Endothelial cell of umbilical vein (primary cell): ENCODE results near the gene BCAP31. TPM values are rescaled to one million over a fixed set of nuclear protein-coding genes. Genes with fewer than 3 reads are reported as not detected.
"Not testable (repeated sequence)": the region's sequence is repeated elsewhere in the genome, so short reads cannot be mapped to it uniquely, and the experiment has no call there.

Experiments
- BruUV-seq: library from RNA; stranded (reverse); fragments of 400-500 nt; replicated peaks from 2 replicates; lab custom pipeline; 2021; lab: Mats Ljungman, UMichigan
- CTCF ChIA-PET: fragments of 300-600, 350-600 bp; sonication (Branson Sonifier 250); formaldehyde crosslinking; loops from one replicate; lab custom pipeline; 2021; ENCODE audit warnings: antibody characterized with exemption, inconsistent platforms; lab: Charles Lee
- POLR2A ChIA-PET: fragments of 300-600, 350-600 bp; sonication (Branson Sonifier 250); formaldehyde crosslinking; loops from one replicate; lab custom pipeline; 2021; ENCODE audit warnings: antibody characterized with exemption, inconsistent platforms; lab: Charles Lee
- DNase-seq: peaks from one replicate; pipeline ENCODE4 v3.0.0-alpha.2; 2011; ENCODE audit warnings: low read depth, low spot score
- FAIRE-seq: peaks from 2 replicates; lab custom pipeline; 2011; peaks lifted over from hg19 to GRCh38; lab: Jason Lieb, UNC
- H2AFZ ChIP-seq: 2 replicates; pipeline ENCODE4 v1.6.0; 2012; ENCODE audit warnings: low read depth, low read length, control low read depth, inconsistent platforms
- H3K27ac ChIP-seq: 2 replicates; pipeline ENCODE4 v1.5.1; 2011; ENCODE audit warnings: low read depth, mild to moderate bottlenecking, control low read depth, low read length, moderate library complexity; ENCODE audit not compliant: insufficient read depth
- H3K27me3 ChIP-seq, 2 experiments: 2 replicates each; pipeline versions ENCODE4 v1.6.0 to v1.6.1; 2011; ENCODE audit warnings: low read length in 2 of 2, mixed read lengths in 1 of 2; ENCODE audit not compliant: control insufficient read depth in 2 of 2, insufficient read depth in 2 of 2
- H3K36me3 ChIP-seq, 2 experiments: 2 replicates in 1 of 2; 3 replicates in 1 of 2; pipeline ENCODE4 v1.5.1; 2011; ENCODE audit warnings: low read length in 2 of 2, mild to moderate bottlenecking in 1 of 2, moderate library complexity in 1 of 2; ENCODE audit not compliant: control insufficient read depth in 2 of 2, insufficient read depth in 2 of 2; ENCODE audit errors: extremely low read depth in 1 of 2
- H3K4me1 ChIP-seq: 3 replicates; pipeline ENCODE4 v1.5.1; 2011; ENCODE audit warnings: mild to moderate bottlenecking, low read length; ENCODE audit not compliant: control insufficient read depth, insufficient read depth; ENCODE audit errors: extremely low read depth
- H3K4me2 ChIP-seq: 2 replicates; pipeline ENCODE4 v1.6.1; 2011; ENCODE audit warnings: low read length, control low read depth, mixed read lengths; ENCODE audit not compliant: insufficient read depth
- H3K4me3 ChIP-seq, 3 experiments: fragments of 200-600 bp in 1 of 3; sonication (generic), shearing (Covaris generic) in 1 of 3; replicated peaks in 1 of 3; 2 replicates each; pipeline ENCODE4 v1.5.1; 2011 to 2016; ENCODE audit warnings: control low read depth in 3 of 3, low read length in 3 of 3, mild to moderate bottlenecking in 2 of 3, inconsistent platforms in 1 of 3, low read depth in 1 of 3, moderate library complexity in 1 of 3; ENCODE audit not compliant: insufficient read depth in 1 of 3
- H3K79me2 ChIP-seq: 2 replicates; pipeline ENCODE4 v1.6.0; 2012; ENCODE audit warnings: low read length, inconsistent platforms; ENCODE audit not compliant: control insufficient read depth, insufficient read depth
- H3K9ac ChIP-seq: replicated peaks from 2 replicates; pipeline ENCODE3; 2011; ENCODE audit warnings: low read length, control low read depth; ENCODE audit not compliant: insufficient read depth; ENCODE audit errors: extremely low read depth
- H3K9me1 ChIP-seq: replicated peaks from 3 replicates; pipeline ENCODE4 v1.6.0; 2011; ENCODE audit warnings: mild to moderate bottlenecking, low read length; ENCODE audit not compliant: control insufficient read depth, insufficient read depth; ENCODE audit errors: extremely low read depth
- H3K9me3 ChIP-seq: replicated peaks from 2 replicates; pipeline ENCODE4 v1.5.1; 2012; ENCODE audit warnings: low read length, inconsistent platforms; ENCODE audit not compliant: control insufficient read depth, insufficient read depth
- H4K20me1 ChIP-seq: replicated peaks from 2 replicates; pipeline ENCODE3; 2011; ENCODE audit warnings: mild to moderate bottlenecking, low read length; ENCODE audit not compliant: control insufficient read depth, insufficient read depth; ENCODE audit errors: extremely low read depth
- FOS ChIP-seq: IDR thresholded peaks from 2 replicates; pipeline ENCODE4 v1.6.1; 2011; ENCODE audit warnings: mild to moderate bottlenecking, low read length, moderate library complexity, borderline replicate concordance; ENCODE audit not compliant: insufficient read depth
- GATA2 ChIP-seq: IDR thresholded peaks from 2 replicates; pipeline ENCODE4 v1.7.0; 2011; ENCODE audit warnings: low read depth, mild to moderate bottlenecking, moderate library complexity, mixed read lengths, low read length; ENCODE audit not compliant: insufficient read length, insufficient read depth
- JUN ChIP-seq: IDR thresholded peaks from 2 replicates; pipeline ENCODE4 v1.6.1; 2011; ENCODE audit warnings: borderline replicate concordance, low read depth; ENCODE audit not compliant: insufficient read length, insufficient read depth
- POLR2A ChIP-seq: IDR thresholded peaks from 2 replicates; pipeline ENCODE4 v1.6.1; 2012; ENCODE audit warnings: low read depth, mild to moderate bottlenecking, control low read depth, low read length
- dilution Hi-C: fragments of 300-500 bp; cut with MboI; formaldehyde crosslinking; loops from one replicate; pipeline ENCODE4 v1.15.0; 2019; ENCODE audit warnings: low sequenced_read_pairs; ENCODE audit not compliant: extremely low pct_ligation_motif_present
- intact Hi-C: fragments of 100-400 bp; cut with micrococcal nuclease; formaldehyde crosslinking; loops from one replicate; pipeline ENCODE4 v1.10.0; 2022
- polyA plus RNA-seq, 4 experiments: library from polyadenylated mRNA; depleted of rRNA in 3 of 4; stranded (reverse) in 3 of 4; unstranded in 1 of 4; fragments of >200 nt; gene quantifications; 2 replicates each; pipeline versions ENCODE4 v1.2.1 to v1.2.3, GENCODE V29; 2011 to 2012; ENCODE audit warnings: missing spikeins in 1 of 4
- total RNA-seq: library from RNA; stranded (reverse); gene quantifications from 2 replicates; pipeline ENCODE4 v1.2.3, GENCODE V29; 2021
- TF ChIP-seq, protein P1 (sequence below), 2 donors: IDR thresholded peaks; 1 replicate in 1 of 2; 2 replicates in 1 of 2; pipeline ENCODE4 v1.5.1; 2011; ENCODE audit warnings: low read length in 2 of 2, mild to moderate bottlenecking in 2 of 2, moderate library complexity in 2 of 2, control low read depth in 1 of 2, inconsistent platforms in 1 of 2, low read depth in 1 of 2; ENCODE audit not compliant: insufficient read depth in 1 of 2; ENCODE audit errors: extremely low read depth in 1 of 2

BCAP31 gene
- total and polyA plus RNA-seq, 2 donors (not counting 3 experiments of a cell fraction or from before 2014, with no cell fraction given) = 169 to 203 TPM

DNA sequence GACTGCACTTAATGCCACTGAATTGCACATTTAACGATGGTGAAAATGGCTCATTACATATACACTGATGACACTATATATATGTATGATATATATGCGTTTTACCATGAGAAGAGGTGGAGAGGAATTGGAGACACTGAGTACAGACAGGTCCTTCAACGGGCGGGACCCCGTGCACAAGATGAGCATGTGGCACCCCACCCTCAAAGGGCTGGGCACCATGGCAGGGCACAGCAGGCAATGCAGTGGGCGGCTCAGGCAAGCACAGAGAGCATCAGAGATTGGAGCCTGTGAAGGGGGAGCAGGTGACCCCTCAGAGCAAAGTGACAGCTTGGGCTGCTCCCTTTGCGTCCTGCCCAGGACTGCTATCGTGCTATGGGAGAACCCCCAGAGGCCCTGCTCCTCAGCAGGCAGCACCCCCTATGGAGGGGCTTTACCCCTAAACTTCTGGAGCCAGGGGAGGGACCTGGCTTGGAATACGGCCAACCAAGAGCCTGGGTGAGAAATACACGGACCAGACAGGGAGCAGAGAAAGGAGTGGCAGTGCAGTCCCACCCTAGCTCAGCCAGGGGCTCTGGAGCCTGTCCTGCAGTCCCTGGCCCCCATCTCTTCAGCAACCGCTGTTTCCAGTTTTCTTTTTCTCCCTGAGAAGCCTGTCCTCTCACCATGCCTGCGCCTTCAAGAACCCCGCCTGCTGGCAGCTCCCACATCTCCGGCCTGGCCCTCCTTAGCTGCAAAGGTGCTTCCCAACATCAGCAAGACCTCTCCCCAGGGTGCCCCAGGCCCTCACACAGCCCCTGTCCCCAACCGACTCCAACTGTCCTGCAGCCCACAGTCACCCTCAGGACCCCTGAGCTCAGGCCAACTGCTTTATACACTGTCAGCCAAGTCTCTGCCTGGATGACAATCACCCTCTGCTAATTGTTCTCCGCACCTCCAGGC lies 26.0 kb downstream of the BCAP31 start:
- Histone ChIP-seq H3K27me3 (no peaks in the 10 kb centered on the region), H3K27ac (no peak overlapping the region), H3K9ac (no peak overlapping the region), H3K79me2 (no peaks in the 10 kb centered on the region), H3K4me3 (no peak overlapping the region), H3K36me3 (peaks cover 0 to 10% of the 10 kb centered on the region in 2 experiments), H3K4me1 (peaks cover 8% of the 10 kb centered on the region), H3K9me3 (no peaks in the 10 kb centered on the region), H2AFZ (no peak overlapping the region), H4K20me1 (no peaks in the 10 kb centered on the region), H3K9me1 (no peaks in the 10 kb centered on the region), H3K4me2 (no peak overlapping the region)
- FAIRE-seq (no peak), DNase-seq (no peak)
- dilution Hi-C loops (no loop called here), intact Hi-C loops (no loop called here)
- ChIA-PET POLR2A (no interaction called here), CTCF (interaction anchor here (1.1 to 1.2 kb wide), 2 partner anchors 10 to 159 kb away, joined by 3 to 4 read pairs; no protein-coding TSS in a partner anchor)
- no TSS peak for BruUV-seq
- TF ChIP-seq, protein P1, sequence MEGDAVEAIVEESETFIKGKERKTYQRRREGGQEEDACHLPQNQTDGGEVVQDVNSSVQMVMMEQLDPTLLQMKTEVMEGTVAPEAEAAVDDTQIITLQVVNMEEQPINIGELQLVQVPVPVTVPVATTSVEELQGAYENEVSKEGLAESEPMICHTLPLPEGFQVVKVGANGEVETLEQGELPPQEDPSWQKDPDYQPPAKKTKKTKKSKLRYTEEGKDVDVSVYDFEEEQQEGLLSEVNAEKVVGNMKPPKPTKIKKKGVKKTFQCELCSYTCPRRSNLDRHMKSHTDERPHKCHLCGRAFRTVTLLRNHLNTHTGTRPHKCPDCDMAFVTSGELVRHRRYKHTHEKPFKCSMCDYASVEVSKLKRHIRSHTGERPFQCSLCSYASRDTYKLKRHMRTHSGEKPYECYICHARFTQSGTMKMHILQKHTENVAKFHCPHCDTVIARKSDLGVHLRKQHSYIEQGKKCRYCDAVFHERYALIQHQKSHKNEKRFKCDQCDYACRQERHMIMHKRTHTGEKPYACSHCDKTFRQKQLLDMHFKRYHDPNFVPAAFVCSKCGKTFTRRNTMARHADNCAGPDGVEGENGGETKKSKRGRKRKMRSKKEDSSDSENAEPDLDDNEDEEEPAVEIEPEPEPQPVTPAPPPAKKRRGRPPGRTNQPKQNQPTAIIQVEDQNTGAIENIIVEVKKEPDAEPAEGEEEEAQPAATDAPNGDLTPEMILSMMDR (IDR thresholded peaks at IDR 0.05; ENCODE audit: extremely low read depth in 1 of 2, insufficient read depth in 1 of 2, low read depth in 1 of 2, low read length in 2 of 2) = no peak
- TF ChIP-seq GATA2 (no peak), POLR2A (no peak), JUN (no peak), FOS (no peak)

DNA sequence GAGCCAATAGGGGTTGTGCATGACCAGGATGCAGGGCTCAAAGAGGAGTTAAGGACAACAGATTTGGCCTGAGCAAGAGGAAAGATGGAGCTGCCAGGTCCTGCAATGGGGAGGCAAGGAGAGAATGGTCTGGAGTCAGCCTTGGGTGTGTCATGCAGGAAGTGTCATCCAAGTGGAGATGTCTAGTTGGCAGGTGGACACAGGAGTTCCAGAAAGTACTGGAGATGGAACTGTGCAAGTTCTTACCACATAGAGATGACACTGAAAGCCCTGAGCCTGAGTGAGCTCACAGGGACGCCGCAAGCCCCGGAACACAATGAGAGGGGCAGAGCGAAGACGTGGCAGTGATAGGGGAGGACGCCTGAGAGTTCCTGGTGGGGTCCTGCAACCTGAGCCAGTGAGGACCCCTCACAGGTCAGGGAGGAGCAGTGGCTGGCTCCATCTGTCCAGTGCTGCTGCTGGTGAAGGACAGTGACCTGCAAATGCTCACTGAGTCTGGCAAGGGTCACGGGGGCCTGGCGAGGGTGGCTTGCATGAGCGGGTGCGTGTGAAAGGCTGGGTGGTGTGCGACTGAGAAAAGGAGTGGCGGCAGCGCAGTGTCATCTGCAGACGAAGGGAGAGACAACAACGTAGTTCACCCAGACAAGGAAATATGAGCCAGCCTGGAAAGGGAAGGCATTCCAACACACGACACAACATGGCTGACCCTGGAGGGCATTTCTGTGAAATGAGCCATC lies 27.0 kb downstream of the BCAP31 start:
- dilution Hi-C loops, H3K27ac ChIP-seq, H3K4me3 ChIP-seq, H3K4me1 ChIP-seq, DNase-seq, CTCF ChIA-PET, H2AFZ ChIP-seq, H3K79me2 ChIP-seq, BruUV-seq, POLR2A ChIA-PET, H3K9me3 ChIP-seq, H4K20me1 ChIP-seq, H3K36me3 ChIP-seq, FAIRE-seq, H3K4me2 ChIP-seq, intact Hi-C loops, H3K27me3 ChIP-seq, H3K9ac ChIP-seq, H3K9me1 ChIP-seq: not testable (repeated sequence)

DNA sequence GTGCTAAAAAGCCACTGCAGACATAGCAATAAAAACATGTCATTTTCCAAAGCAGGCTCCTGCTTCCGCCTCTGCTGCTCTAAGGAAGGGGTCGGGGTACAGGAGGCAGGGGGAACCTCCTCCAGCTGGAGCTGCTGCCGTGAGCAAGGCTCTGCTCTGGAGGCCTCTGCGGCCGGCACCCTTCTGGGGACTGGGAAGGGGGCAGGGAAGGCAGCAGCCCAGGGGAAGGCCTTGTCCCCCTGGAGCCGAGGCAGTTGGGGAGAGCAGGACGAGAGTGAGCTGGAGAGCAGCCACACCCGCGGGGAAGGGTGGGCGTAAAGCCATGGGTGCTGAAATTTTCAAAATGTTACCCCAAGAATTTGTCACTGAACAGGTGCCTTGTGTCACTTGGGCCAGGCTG lies 27.6 kb downstream of the BCAP31 start:
- H3K9me1 ChIP-seq, FAIRE-seq, H3K9ac ChIP-seq, H3K36me3 ChIP-seq, H4K20me1 ChIP-seq, H3K9me3 ChIP-seq, POLR2A ChIA-PET, CTCF ChIA-PET, H3K4me3 ChIP-seq, H3K27ac ChIP-seq, dilution Hi-C loops, intact Hi-C loops, H2AFZ ChIP-seq, H3K4me2 ChIP-seq, H3K27me3 ChIP-seq, H3K79me2 ChIP-seq, DNase-seq, H3K4me1 ChIP-seq, BruUV-seq: not testable (repeated sequence)
